ENCODE results near the gene DHRS2.

GRCh38 chr14:23653051-23653450 lies 16.9 kb downstream of the DHRS2 start:
- TF ChIP-seq CTCF (conservative IDR thresholded peaks at IDR 0.05; ENCODE audit: low read depth, low read length): no peak
- TF ChIP-seq EZH2 (IDR thresholded peaks at IDR 0.05; ENCODE audit: borderline replicate concordance, low read depth, low read length, poor library complexity, severe bottlenecking): no peak

Data from A673 (cell line).